Esophagus muscularis mucosa (tissue), 4 donors: ENCODE data around the gene CRHR1. TPM values are rescaled to one million over a fixed set of nuclear protein-coding genes. Genes with fewer than 3 reads are reported as not detected.

Source experiments
- DNase-seq: peaks from one replicate; pipeline ENCODE4 v3.0.0-alpha.2; 2017; ENCODE audit errors: extremely low spot score
- H3K27ac ChIP-seq, 4 donors: fragments of 200-600 bp; sonication (generic); replicated peaks in 1 of 4; 1 replicate in 3 of 4; 2 replicates in 1 of 4; pipeline ENCODE4 v1.5.1; 2016 to 2019; ENCODE audit warnings: mild to moderate bottlenecking in 1 of 4
- H3K27me3 ChIP-seq, 4 donors: fragments of 200-600 bp; sonication (generic); one replicate each; pipeline versions ENCODE4 v1.5.1 to v1.6.0; 2016 to 2019
- H3K36me3 ChIP-seq, 4 donors: fragments of 200-600 bp; sonication (generic); one replicate each; pipeline ENCODE4 v1.5.1; 2016 to 2019
- H3K4me1 ChIP-seq, 4 donors: fragments of 200-600 bp; sonication (generic); one replicate each; pipeline ENCODE4 v1.5.1; 2016 to 2019
- H3K4me3 ChIP-seq, 4 donors: fragments of 200-600 bp; sonication (generic); 1 replicate in 2 of 4; 2 replicates in 2 of 4; pipeline ENCODE4 v1.5.1; 2016 to 2019; ENCODE audit warnings: mild to moderate bottlenecking in 4 of 4, moderate library complexity in 1 of 4
- H3K9me3 ChIP-seq, 4 donors: fragments of 200-600 bp; sonication (generic); 1 replicate in 3 of 4; 2 replicates in 1 of 4; pipeline ENCODE4 v1.5.1; 2016 to 2019
- EP300 ChIP-seq: sonication (generic); formaldehyde crosslinking; IDR thresholded peaks from one replicate; pipeline ENCODE4 v1.6.1; 2017; ENCODE audit warnings: antibody characterized with exemption
- POLR2A ChIP-seq: fragments of 450-650 bp; IDR thresholded peaks from one replicate; pipeline ENCODE4 v1.6.1; 2017; ENCODE audit warnings: antibody characterized with exemption, moderate library complexity, mild to moderate bottlenecking, low read depth
- POLR2AphosphoS5 ChIP-seq, 2 donors: sonication (generic); formaldehyde crosslinking; IDR thresholded peaks; one replicate each; pipeline ENCODE4 v1.6.1; 2017; ENCODE audit warnings: antibody characterized with exemption in 2 of 2
- WGBS: methylation state at CpG from one replicate; pipeline ENCODE4 v1.1.5; 2018; 5-methylcytosine and 5-hydroxymethylcytosine counted together
- intact Hi-C: fragments of 100-400 bp; cut with DNase I; formaldehyde crosslinking; loops from one replicate; pipeline ENCODE4 v1.15.1; 2023
- total RNA-seq, 4 donors: library from RNA; depleted of rRNA; stranded (reverse); fragments of >200 nt; gene quantifications; one replicate each; pipeline versions ENCODE4 v1.1.0 to v1.2.1, GENCODE V29; 2016
- TF ChIP-seq, protein P1 (sequence below), 3 experiments: fragments of 200-600 bp in 2 of 3; fragments of 450-650 bp in 1 of 3; sonication (generic) in 2 of 3; IDR thresholded peaks; one replicate each; pipeline ENCODE4 v1.5.1; 2017 to 2019; ENCODE audit warnings: antibody characterized with exemption in 3 of 3, mild to moderate bottlenecking in 2 of 3, moderate library complexity in 1 of 3

Gene CRHR1
- total RNA-seq, 4 donors from 2014 or later = 0.50 to 0.52 TPM; not detected in 2

DNA sequence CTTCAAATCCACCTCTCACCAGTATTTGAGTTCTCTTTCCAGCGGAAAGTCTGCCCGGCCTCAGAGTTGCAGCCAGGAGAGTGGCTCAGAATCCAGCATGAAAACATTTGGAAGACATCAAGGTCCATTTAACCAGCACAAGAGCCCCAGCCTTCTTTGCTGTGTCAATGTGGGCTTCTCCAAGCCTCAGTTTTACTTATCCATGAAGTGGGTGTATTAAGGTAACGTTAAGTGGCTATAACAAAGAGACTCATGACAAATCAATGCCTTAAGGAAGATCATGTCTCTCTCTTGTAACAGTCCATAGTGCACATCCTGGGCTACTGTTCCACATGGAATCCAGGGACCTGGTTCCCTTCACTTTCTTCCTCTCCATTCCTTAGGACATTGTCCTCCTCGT, 59.6 kb downstream of the CRHR1 start:
- H3K36me3 ChIP-seq = no peaks in the 10 kb centered on the region
- H3K4me3 ChIP-seq = no peak overlapping the region
- no peaks in the 10 kb centered on the region for H3K4me1 ChIP-seq
- peaks cover 0 to 21% (median 0%) of the 10 kb centered on the region in 4 donors for H3K27me3 ChIP-seq
- no peak overlapping the region for H3K27ac ChIP-seq
- WGBS = 90% methylated on average over 4 of the region's 4 CpGs
- intact Hi-C loops = no loop called here
- no peak for DNase-seq
- H3K9me3 ChIP-seq = no peaks in the 10 kb centered on the region
- no peak for TF ChIP-seq POLR2A
- TF ChIP-seq, protein P1, sequence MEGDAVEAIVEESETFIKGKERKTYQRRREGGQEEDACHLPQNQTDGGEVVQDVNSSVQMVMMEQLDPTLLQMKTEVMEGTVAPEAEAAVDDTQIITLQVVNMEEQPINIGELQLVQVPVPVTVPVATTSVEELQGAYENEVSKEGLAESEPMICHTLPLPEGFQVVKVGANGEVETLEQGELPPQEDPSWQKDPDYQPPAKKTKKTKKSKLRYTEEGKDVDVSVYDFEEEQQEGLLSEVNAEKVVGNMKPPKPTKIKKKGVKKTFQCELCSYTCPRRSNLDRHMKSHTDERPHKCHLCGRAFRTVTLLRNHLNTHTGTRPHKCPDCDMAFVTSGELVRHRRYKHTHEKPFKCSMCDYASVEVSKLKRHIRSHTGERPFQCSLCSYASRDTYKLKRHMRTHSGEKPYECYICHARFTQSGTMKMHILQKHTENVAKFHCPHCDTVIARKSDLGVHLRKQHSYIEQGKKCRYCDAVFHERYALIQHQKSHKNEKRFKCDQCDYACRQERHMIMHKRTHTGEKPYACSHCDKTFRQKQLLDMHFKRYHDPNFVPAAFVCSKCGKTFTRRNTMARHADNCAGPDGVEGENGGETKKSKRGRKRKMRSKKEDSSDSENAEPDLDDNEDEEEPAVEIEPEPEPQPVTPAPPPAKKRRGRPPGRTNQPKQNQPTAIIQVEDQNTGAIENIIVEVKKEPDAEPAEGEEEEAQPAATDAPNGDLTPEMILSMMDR (IDR thresholded peaks at IDR 0.05) = no peak
- no peak for TF ChIP-seq POLR2AphosphoS5 (IDR thresholded peaks at IDR 0.05)
- no peak for TF ChIP-seq EP300

GRCh38 chr17:45844695-45845375, 60.7 kb downstream of the CRHR1 start, which contains the start of gene SPPL2C:
Gene SPPL2C, plus strand, starts transcription at chr17:45844881. Its CDS starts 26 bp downstream, at chr17:45844907.
- Histone ChIP-seq H3K27ac (no peak within 1 kb of the TSS), H3K9me3 (no peaks in the 10 kb centered on the region), H3K4me3 (no peak within 1 kb of the TSS), H3K36me3 (no peaks in the 10 kb centered on the region), H3K4me1 (no peaks in the 10 kb centered on the region), H3K27me3 (peaks cover 0 to 25% (median 0%) of the 10 kb centered on the region in 4 donors)
- 88% methylated on average over 12 of the region's 25 CpGs for WGBS
- intact Hi-C loops = no loop called here
- no peak for TF ChIP-seq POLR2AphosphoS5 (IDR thresholded peaks at IDR 0.05)
- TF ChIP-seq, protein P1 (IDR thresholded peaks at IDR 0.05) = no peak
- no peak for TF ChIP-seq POLR2A
- TF ChIP-seq EP300 = no peak
- DNase-seq = no peak

GRCh38 chr17:45845376-45846185, 61.5 kb downstream of the CRHR1 start:
- TF ChIP-seq, protein P1 (IDR thresholded peaks at IDR 0.05) = no peak
- no peak for TF ChIP-seq EP300
- TF ChIP-seq POLR2A = no peak
- no peak for TF ChIP-seq POLR2AphosphoS5 (IDR thresholded peaks at IDR 0.05)
- intact Hi-C loops = no loop called here
- Histone ChIP-seq H3K4me3 (no peak overlapping the region), H3K36me3 (no peaks in the 10 kb centered on the region), H3K27ac (no peak overlapping the region), H3K9me3 (no peaks in the 10 kb centered on the region), H3K27me3 (peaks cover 0 to 23% (median 0%) of the 10 kb centered on the region in 4 donors), H3K4me1 (no peaks in the 10 kb centered on the region)
- WGBS = 87% methylated on average over 32 of the region's 35 CpGs
- no peak for DNase-seq

- 95% methylated on average over 6 of the region's 10 CpGs for WGBS
- TF ChIP-seq, protein P1 (IDR thresholded peaks at IDR 0.05) = no peak
- TF ChIP-seq EP300 = no peak
- intact Hi-C loops = no loop called here
Observed at GRCh38 chr17:45846223-45846622, 62.1 kb downstream of the CRHR1 start.

More at GRCh38 chr17:45846223-45846622, 62.1 kb downstream of the CRHR1 start:
- no peaks in the 10 kb centered on the region for H3K36me3 ChIP-seq
- H3K27me3 ChIP-seq = peaks cover 0 to 27% (median 0%) of the 10 kb centered on the region in 4 donors
- no peaks in the 10 kb centered on the region for H3K9me3 ChIP-seq
- no peak overlapping the region for H3K4me3 ChIP-seq
- H3K27ac ChIP-seq = no peak overlapping the region
- no peak for DNase-seq
- H3K4me1 ChIP-seq = no peaks in the 10 kb centered on the region
